Activated naive CD8-positive, alpha-beta T cell treated with anti-CD3 and anti-CD28 coated beads, Interleukin-2, amount 10 ng/mL, durations not matched to agents 7 days and 5 days (primary cell): Measurements from ENCODE around the gene CD300LB. TPM values are rescaled to one million over a fixed set of nuclear protein-coding genes. Genes with fewer than 3 reads are reported as not detected.
"Not testable (repeated sequence)": the region's sequence is repeated elsewhere in the genome, so short reads cannot be mapped to it uniquely, and the experiment has no call there.

Experiments
- ATAC-seq: fragments of 150-1000 bp; cut with Tn5 transposase; one replicate; pipeline ENCODE4 v1.10.0; 2021; ENCODE audit warnings: low read depth, moderate library complexity
- POLR2A ChIA-PET: fragments of 350-600 bp; sonication (Branson Sonifier 250); formaldehyde crosslinking; loops from one replicate; lab custom pipeline; 2021; ENCODE audit warnings: antibody characterized with exemption; lab: Charles Lee
- DNase-seq: peaks from one replicate; pipeline ENCODE4 v3.0.0; 2021
- H3K27ac Mint-ChIP-seq: one replicate; pipeline ENCODE4 v1.8.0; 2022; ENCODE audit warnings: mild to moderate bottlenecking, mixed read lengths
- H3K27me3 Mint-ChIP-seq: one replicate; pipeline ENCODE4 v1.8.0; 2022; ENCODE audit warnings: mild to moderate bottlenecking, moderate library complexity, mixed read lengths
- H3K36me3 Mint-ChIP-seq: one replicate; pipeline ENCODE4 v1.8.0; 2021; ENCODE audit warnings: mild to moderate bottlenecking, mixed read lengths
- H3K4me1 Mint-ChIP-seq: one replicate; pipeline ENCODE4 v1.8.0; 2021; ENCODE audit warnings: mixed read lengths
- H3K4me3 Mint-ChIP-seq: one replicate; pipeline ENCODE4 v1.8.0; 2022; ENCODE audit warnings: mild to moderate bottlenecking, moderate library complexity, mixed read lengths
- H3K9me3 Mint-ChIP-seq: one replicate; pipeline ENCODE4 v1.8.0; 2021; ENCODE audit warnings: mixed read lengths
- total RNA-seq, 2 experiments: library from RNA; stranded (reverse); gene quantifications; one replicate each; pipeline ENCODE4 v1.2.3, GENCODE V29; 2021

Gene CD300LB
- total RNA-seq, 2 experiments from 2014 or later: not detected

GRCh38 chr17:74516561-74517328, 14.5 kb downstream of the CD300LB start:
- H3K27ac Mint-ChIP-seq: no peak overlapping the region

GRCh38 chr17:74515941-74516340, 15.3 kb downstream of the CD300LB start:
- Mint-ChIP-seq H3K36me3 (peaks cover 15% of the 10 kb centered on the region), H3K27ac (no peak overlapping the region)

More at GRCh38 chr17:74516561-74517328, 14.5 kb downstream of the CD300LB start:
- Mint-ChIP-seq H3K9me3 (peaks cover 32% of the 10 kb centered on the region), H3K36me3 (peaks cover 14% of the 10 kb centered on the region), H3K4me1 (peaks cover 22% of the 10 kb centered on the region), H3K27me3 (peaks cover 26% of the 10 kb centered on the region), H3K4me3 (no peak overlapping the region)
- DNase-seq (no peak), ATAC-seq (no peak)
- POLR2A ChIA-PET: no interaction called here

GRCh38 chr17:74514632-74515334, 16.5 kb downstream of the CD300LB start:
- DNase-seq: peak; percentile 59
- Mint-ChIP-seq H3K4me1 (peaks cover 13% of the 10 kb centered on the region), H3K36me3 (peaks cover 13% of the 10 kb centered on the region), H3K9me3 (peaks cover 28% of the 10 kb centered on the region), H3K27me3 (peaks cover 34% of the 10 kb centered on the region), H3K4me3 (peak overlapping the region; percentile 63), H3K27ac (peak overlapping the region; percentile 89)
- POLR2A ChIA-PET: no interaction called here
- no peak for ATAC-seq

More at GRCh38 chr17:74515941-74516340, 15.3 kb downstream of the CD300LB start:
- ATAC-seq: no peak
- peaks cover 30% of the 10 kb centered on the region for H3K9me3 Mint-ChIP-seq
- H3K4me1 Mint-ChIP-seq: peaks cover 18% of the 10 kb centered on the region
- H3K27me3 Mint-ChIP-seq: peaks cover 30% of the 10 kb centered on the region
- no peak overlapping the region for H3K4me3 Mint-ChIP-seq
- DNase-seq: no peak
- POLR2A ChIA-PET: no interaction called here

- peaks cover 25% of the 10 kb centered on the region for H3K9me3 Mint-ChIP-seq
- DNase-seq (peak; percentile 60), ATAC-seq (peak; percentile 34)
- peaks cover 13% of the 10 kb centered on the region for H3K4me1 Mint-ChIP-seq
- POLR2A ChIA-PET: no interaction called here
- H3K4me3 Mint-ChIP-seq: peak overlapping the region; percentile 63
- peaks cover 37% of the 10 kb centered on the region for H3K27me3 Mint-ChIP-seq
- peaks cover 13% of the 10 kb centered on the region for H3K36me3 Mint-ChIP-seq
- peak overlapping the region; percentile 89 for H3K27ac Mint-ChIP-seq
These were observed 17.2 kb downstream of the CD300LB start for GRCh38 chr17:74513987-74514631.

- Mint-ChIP-seq H3K27ac (no peak overlapping the region), H3K4me1 (peaks cover 13% of the 10 kb centered on the region), H3K9me3 (peaks cover 15% of the 10 kb centered on the region), H3K27me3 (peaks cover 38% of the 10 kb centered on the region), H3K4me3 (no peak overlapping the region), H3K36me3 (peaks cover 13% of the 10 kb centered on the region)
- no peak for ATAC-seq
- no peak for DNase-seq
- POLR2A ChIA-PET: no interaction called here
These were observed 18.6 kb downstream of the CD300LB start for GRCh38 chr17:74512624-74513091.

- Mint-ChIP-seq H3K4me3 (no peak overlapping the region), H3K27me3 (peaks cover 42% of the 10 kb centered on the region), H3K27ac (no peak overlapping the region), H3K4me1 (peaks cover 13% of the 10 kb centered on the region), H3K36me3 (peaks cover 13% of the 10 kb centered on the region), H3K9me3 (peaks cover 15% of the 10 kb centered on the region)
- ATAC-seq: no peak
- no peak for DNase-seq
- POLR2A ChIA-PET: no interaction called here
These were observed 19.2 kb downstream of the CD300LB start for GRCh38 chr17:74512036-74512435.

- H3K4me1 Mint-ChIP-seq: no peaks in the 10 kb centered on the region
- ATAC-seq (no peak), DNase-seq (no peak)
- no peaks in the 10 kb centered on the region for H3K9me3 Mint-ChIP-seq
- POLR2A ChIA-PET: no interaction called here
- H3K27me3 Mint-ChIP-seq: peaks cover 34% of the 10 kb centered on the region
- no peak overlapping the region for H3K27ac Mint-ChIP-seq
- H3K36me3 Mint-ChIP-seq: peaks cover 2% of the 10 kb centered on the region
- H3K4me3 Mint-ChIP-seq: no peak overlapping the region
These were observed 23.1 kb downstream of the CD300LB start for GRCh38 chr17:74508156-74508555.

- H3K36me3 Mint-ChIP-seq, ATAC-seq: not testable (repeated sequence)
These were observed 27.3 kb downstream of the CD300LB start for GRCh38 chr17:74503949-74504348.

GRCh38 chr17:74502861-74503260, 28.4 kb downstream of the CD300LB start:
- no peak for DNase-seq
- POLR2A ChIA-PET: no interaction called here
- no peak overlapping the region for H3K4me3 Mint-ChIP-seq

More at GRCh38 chr17:74503949-74504348, 27.3 kb downstream of the CD300LB start:
- DNase-seq, H3K27ac Mint-ChIP-seq, H3K4me3 Mint-ChIP-seq, POLR2A ChIA-PET, H3K9me3 Mint-ChIP-seq, H3K4me1 Mint-ChIP-seq: not testable (repeated sequence)
- H3K27me3 Mint-ChIP-seq: peaks cover 16% of the 10 kb centered on the region

GRCh38 chr17:74499992-74500391, 31.3 kb downstream of the CD300LB start:
- ATAC-seq: no peak

More at GRCh38 chr17:74502861-74503260, 28.4 kb downstream of the CD300LB start:
- Mint-ChIP-seq H3K36me3 (no peaks in the 10 kb centered on the region), H3K27ac (no peak overlapping the region), H3K9me3 (no peaks in the 10 kb centered on the region), H3K27me3 (peaks cover 12% of the 10 kb centered on the region), H3K4me1 (no peaks in the 10 kb centered on the region)
- no peak for ATAC-seq

GRCh38 chr17:74497471-74497870, 33.8 kb downstream of the CD300LB start:
- ATAC-seq (no peak), DNase-seq (no peak)
- Mint-ChIP-seq H3K4me3 (no peak overlapping the region), H3K9me3 (no peaks in the 10 kb centered on the region), H3K27me3 (peaks cover 7% of the 10 kb centered on the region), H3K27ac (no peak overlapping the region), H3K4me1 (no peaks in the 10 kb centered on the region), H3K36me3 (no peaks in the 10 kb centered on the region)
- POLR2A ChIA-PET: no interaction called here

More at GRCh38 chr17:74499992-74500391, 31.3 kb downstream of the CD300LB start:
- no peaks in the 10 kb centered on the region for H3K4me1 Mint-ChIP-seq
- no peak overlapping the region for H3K27ac Mint-ChIP-seq
- DNase-seq: no peak
- H3K27me3 Mint-ChIP-seq: peaks cover 7% of the 10 kb centered on the region
- no peaks in the 10 kb centered on the region for H3K9me3 Mint-ChIP-seq
- POLR2A ChIA-PET: interaction anchor here (1.1 kb wide), 1 partner anchor 54 kb away, joined by 3 read pairs; no protein-coding TSS in a partner anchor
- no peaks in the 10 kb centered on the region for H3K36me3 Mint-ChIP-seq
- H3K4me3 Mint-ChIP-seq: no peak overlapping the region

- POLR2A ChIA-PET: no interaction called here
- H3K36me3 Mint-ChIP-seq: peaks cover 4% of the 10 kb centered on the region
- peaks cover 3% of the 10 kb centered on the region for H3K9me3 Mint-ChIP-seq
- no peak overlapping the region for H3K27ac Mint-ChIP-seq
- H3K4me1 Mint-ChIP-seq: peaks cover 1% of the 10 kb centered on the region
- DNase-seq (peak; percentile 66), ATAC-seq (peak; percentile 54)
- H3K4me3 Mint-ChIP-seq: no peak overlapping the region
- peaks cover 10% of the 10 kb centered on the region for H3K27me3 Mint-ChIP-seq
These were observed 37.9 kb downstream of the CD300LB start for GRCh38 chr17:74493331-74493833.

- Mint-ChIP-seq H3K4me3 (no peak overlapping the region), H3K27me3 (peaks cover 12% of the 10 kb centered on the region), H3K4me1 (peaks cover 1% of the 10 kb centered on the region), H3K9me3 (peaks cover 6% of the 10 kb centered on the region), H3K36me3 (peaks cover 11% of the 10 kb centered on the region), H3K27ac (no peak overlapping the region)
- POLR2A ChIA-PET: no interaction called here
- DNase-seq: no peak
- no peak for ATAC-seq
These were observed 39.6 kb downstream of the CD300LB start for GRCh38 chr17:74491626-74492025.
